HepG2 (cell line): Measurements from ENCODE around the gene HSPB7. TPM values are rescaled to one million over a fixed set of nuclear protein-coding genes. Genes with fewer than 3 reads are reported as not detected.

ENCODE experiments used
- ATAC-seq: fragments of 200-7000 bp; cut with Tn5 transposase; 3 replicates; pipeline ENCODE4 v1.9.1; 2020; ENCODE audit warnings: mild to moderate bottlenecking, moderate library complexity
- BruUV-seq: library from RNA; stranded (reverse); fragments of 400-500 nt; replicated peaks from 2 replicates; lab custom pipeline; 2021; lab: Mats Ljungman, UMichigan
- CTCF ChIA-PET: fragments of 300-600 bp; formaldehyde crosslinking; extraction: SDS; loops from one replicate; lab custom pipeline; 2021; ENCODE audit warnings: low total read pairs, inconsistent platforms, low intra/inter-chr PET ratio; lab: Yijun Ruan, JAX
- POLR2A ChIA-PET: fragments of 350-600 bp; sonication (Branson Sonifier 250); formaldehyde crosslinking; loops from one replicate; lab custom pipeline; 2020; ENCODE audit warnings: antibody characterized with exemption, inconsistent platforms; lab: Yijun Ruan, JAX
- DNase-seq: peaks from one replicate; pipeline ENCODE4 v3.0.0-alpha.2; 2015; ENCODE audit warnings: low spot score
- FAIRE-seq: peaks from 3 replicates; lab custom pipeline; 2011; peaks lifted over from hg19 to GRCh38; lab: Jason Lieb, UNC
- H2AFZ ChIP-seq: one replicate; pipeline ENCODE4 v1.6.1; 2011; ENCODE audit warnings: low read length, inconsistent platforms
- H3K27ac ChIP-seq: fragments of 300-600 bp; 3 replicates; pipeline ENCODE4 v1.8.0; 2011; ENCODE audit warnings: mixed run types, mild to moderate bottlenecking, mixed read lengths, low read length, inconsistent platforms; ENCODE audit not compliant: insufficient read depth; ENCODE audit errors: extremely low read length
- H3K27me3 ChIP-seq, 2 experiments: fragments of 200-600 bp in 1 of 2; 2 replicates in 1 of 2; 3 replicates in 1 of 2; pipeline versions ENCODE4 v1.6.0 to v1.8.0; 2011; ENCODE audit warnings: low read length in 2 of 2, mild to moderate bottlenecking in 2 of 2, moderate library complexity in 2 of 2, inconsistent platforms in 1 of 2; ENCODE audit not compliant: insufficient read depth in 2 of 2, control insufficient read depth in 1 of 2
- H3K36me3 ChIP-seq, 2 experiments: fragments of 200-600 bp in 1 of 2; replicated peaks in 1 of 2; 2 replicates in 1 of 2; 3 replicates in 1 of 2; pipeline versions ENCODE4 v1.5.1 to v1.8.0; 2011; ENCODE audit warnings: low read length in 2 of 2, inconsistent platforms in 1 of 2; ENCODE audit not compliant: insufficient read depth in 2 of 2, control insufficient read depth in 1 of 2
- H3K4me1 ChIP-seq: 2 replicates; pipeline ENCODE4 v1.5.1; 2012; ENCODE audit warnings: low read length, inconsistent platforms; ENCODE audit not compliant: insufficient read depth
- H3K4me2 ChIP-seq: 2 replicates; pipeline ENCODE4 v1.6.0; 2011; ENCODE audit warnings: low read depth, low read length, inconsistent platforms
- H3K4me3 ChIP-seq, 3 experiments: fragments of 200-600 bp in 1 of 3; sonication (generic), shearing (Covaris generic) in 1 of 3; replicated peaks in 1 of 3; 2 replicates each; pipeline ENCODE4 v1.5.1; 2011 to 2016; ENCODE audit warnings: low read length in 3 of 3, inconsistent platforms in 2 of 3, low read depth in 2 of 3, mild to moderate bottlenecking in 2 of 3, control low read depth in 1 of 3, mixed read lengths in 1 of 3; ENCODE audit not compliant: insufficient read depth in 1 of 3
- H3K79me2 ChIP-seq: one replicate; pipeline ENCODE4 v1.6.1; 2011; ENCODE audit warnings: low read length, inconsistent platforms; ENCODE audit not compliant: insufficient read depth
- H3K9ac ChIP-seq: 2 replicates; pipeline ENCODE4 v1.6.0; 2011; ENCODE audit warnings: mild to moderate bottlenecking, low read depth, low read length, inconsistent platforms; ENCODE audit not compliant: insufficient read depth
- H3K9me3 ChIP-seq: 2 replicates; pipeline ENCODE4 v1.5.1; 2012; ENCODE audit warnings: mild to moderate bottlenecking, low read length
- H4K20me1 ChIP-seq: 2 replicates; pipeline ENCODE4 v1.6.0; 2011; ENCODE audit warnings: inconsistent platforms, mild to moderate bottlenecking, low read length, moderate library complexity; ENCODE audit not compliant: insufficient read depth
- GATA4 ChIP-seq: sonication (generic); IDR thresholded peaks from 2 replicates; pipeline ENCODE4 v1.6.1; 2016; ENCODE audit warnings: antibody characterized with exemption, low read depth, borderline replicate concordance
- SNAPC4 ChIP-seq: sonication (generic); formaldehyde crosslinking; IDR thresholded peaks from 2 replicates; pipeline ENCODE4 v1.4.0; 2020; ENCODE audit warnings: mild to moderate bottlenecking, missing genetic modification reagents
- ZC3H13 ChIP-seq: sonication (generic); formaldehyde crosslinking; IDR thresholded peaks from 2 replicates; pipeline ENCODE4 v1.8.1; 2023; ENCODE audit warnings: mild to moderate bottlenecking, missing genetic modification reagents, moderate library complexity
- WGBS: methylation state at CpG from one replicate; pipeline ENCODE4 v1.1.6; 2017; ENCODE audit warnings: low lambda C conversion rate; 5-methylcytosine and 5-hydroxymethylcytosine counted together
- in situ Hi-C: cut with HindIII; loops from 2 replicates; pipeline ENCODE4 v1.10.0; 2017; ENCODE audit warnings: low pct_unique_long_range_greater_than_20kb; ENCODE audit not compliant: extremely low pct_ligation_motif_present
- intact Hi-C: fragments of 100-400 bp; cut with micrococcal nuclease; formaldehyde crosslinking; loops from one replicate; pipeline ENCODE4 v1.10.0; 2022; ENCODE audit not compliant: unreplicated experiment
- polyA plus RNA-seq, 8 experiments: library from polyadenylated mRNA; depleted of rRNA in 3 of 8; stranded (reverse) in 7 of 8; unstranded in 1 of 8; fragments of >200 nt; fragmentation: Illumina TruSeq in 4 of 8; extraction: Trizol in 4 of 8; gene quantifications; 2 replicates each; pipeline versions ENCODE4 v1.2.1 to v1.2.3, GENCODE V29; 2011 to 2016; ENCODE audit warnings: low read depth in 4 of 8, missing spikeins in 1 of 8, mixed read lengths in 1 of 8; ENCODE audit not compliant: insufficient read depth in 1 of 8
- total RNA-seq, 5 experiments: library from RNA; depleted of rRNA; stranded (reverse); fragments of >200 nt; fragmentation: Illumina TruSeq; extraction: Trizol; gene quantifications; 2 replicates each; pipeline ENCODE4 v1.2.3, GENCODE V29; 2016; ENCODE audit warnings: low read depth in 1 of 5

HSPB7 gene
- total and polyA plus RNA-seq, 2 of the 13 experiments (the other 11 are each of a cell fraction or from before 2014, with no cell fraction given): 0.20 TPM; not detected in 1

DNA sequence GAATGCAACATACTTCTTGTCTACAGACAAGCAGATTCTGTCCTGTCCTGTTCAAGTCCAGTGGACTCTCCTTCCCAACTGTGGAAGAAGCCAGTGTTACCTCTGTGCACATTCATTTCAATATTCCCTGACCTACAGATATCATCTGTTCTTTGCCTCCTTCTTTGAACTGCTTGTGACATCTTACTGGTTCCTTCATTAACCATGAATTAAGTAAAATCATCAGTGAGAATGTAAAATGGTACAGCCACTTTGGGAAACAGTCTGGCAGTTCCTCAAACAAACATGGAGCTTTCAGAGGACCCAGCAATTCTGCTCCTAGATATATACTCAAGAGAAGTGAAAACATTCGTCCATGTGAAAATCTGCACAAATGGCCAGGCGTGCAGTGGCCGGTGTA, 7.0 kb downstream of the HSPB7 start (continued):
- TF ChIP-seq SNAPC4: no peak

- ATAC-seq (no peak), DNase-seq (no peak), FAIRE-seq (no peak)
- no peak overlapping the region for H2AFZ ChIP-seq
- TF ChIP-seq GATA4 (no peak), ZC3H13 (CRISPR knock-in tag) (peak; percentile 76; the same call in 1 of the 2 replicates)
- peaks cover 20% of the 10 kb centered on the region; the same call in 1 of the 2 replicates for H4K20me1 ChIP-seq
- H3K9ac ChIP-seq: no peak overlapping the region
- no peak overlapping the region for H3K4me3 ChIP-seq
- peaks cover 9% of the 10 kb centered on the region for H3K79me2 ChIP-seq
- H3K27ac ChIP-seq: no peak overlapping the region
- in situ Hi-C loops (loop anchor here (5.0 kb wide), 1 partner anchor 38 kb away; no protein-coding TSS in a partner anchor), intact Hi-C loops (loop anchor here (1.0 to 2.0 kb wide), 2 partner anchors 23 to 47 kb away; no protein-coding TSS in a partner anchor)
- H3K4me1 ChIP-seq: peaks cover 67% of the 10 kb centered on the region
- CTCF ChIA-PET: interaction anchor here (1.3 to 2.7 kb wide), 3 partner anchors 23 to 46 kb away, joined by 4 to 35 read pairs (median 16); no protein-coding TSS in a partner anchor
- 87% methylated on average over 11 of the region's 11 CpGs for whole genome bisulfite sequencing
- no TSS peak for BruUV-seq
- H3K9me3 ChIP-seq: no peaks in the 10 kb centered on the region
- peaks cover 0 to 13% of the 10 kb centered on the region in 2 experiments; a peak in 2 of 5 replicates for H3K27me3 ChIP-seq
- POLR2A ChIA-PET: no interaction called here
- H3K4me2 ChIP-seq: no peak overlapping the region
- peaks cover 0 to 18% of the 10 kb centered on the region in 2 experiments for H3K36me3 ChIP-seq
Measured at GRCh38 chr1:16009678-16010077, 8.2 kb downstream of the HSPB7 start.
